CD14-positive monocyte (primary cell): ENCODE results near the gene UBQLN2. TPM values are rescaled to one million over a fixed set of nuclear protein-coding genes. Genes with fewer than 3 reads are reported as not detected.

ENCODE experiments used
- DNase-seq, 3 donors: peaks; one replicate each; pipeline ENCODE4 v3.0.0-alpha.2; 2011 to 2022
- H2AFZ ChIP-seq: 2 replicates; pipeline ENCODE4 v1.6.0; 2012; ENCODE audit warnings: mild to moderate bottlenecking, low read depth, low read length, inconsistent platforms; ENCODE audit not compliant: insufficient read depth, poor library complexity, severe bottlenecking
- H3K27ac ChIP-seq, 2 donors: 1 replicate in 1 of 2; 2 replicates in 1 of 2; pipeline ENCODE4 v1.5.1; 2012 to 2013; ENCODE audit warnings: low read length in 2 of 2, control low read depth in 1 of 2, inconsistent platforms in 1 of 2, low read depth in 1 of 2, mild to moderate bottlenecking in 1 of 2
- H3K27me3 ChIP-seq, 2 donors: one replicate each; pipeline versions ENCODE4 v1.6.0 to v1.6.1; 2011 to 2013; ENCODE audit warnings: low read length in 2 of 2; ENCODE audit not compliant: control insufficient read depth in 2 of 2, insufficient read depth in 2 of 2
- H3K36me3 ChIP-seq, 2 donors: replicated peaks in 1 of 2; 1 replicate in 1 of 2; 2 replicates in 1 of 2; pipeline versions ENCODE4 v1.5.1 to v1.6.1; 2012 to 2013; ENCODE audit warnings: low read length in 2 of 2, control low read depth in 1 of 2, inconsistent platforms in 1 of 2, mild to moderate bottlenecking in 1 of 2; ENCODE audit not compliant: insufficient read depth in 2 of 2, control insufficient read depth in 1 of 2
- H3K4me1 ChIP-seq, 2 donors: 1 replicate in 1 of 2; 2 replicates in 1 of 2; pipeline versions ENCODE4 v1.5.1 to v1.6.1; 2012 to 2013; ENCODE audit warnings: low read length in 2 of 2, control low read depth in 1 of 2, inconsistent platforms in 1 of 2, mild to moderate bottlenecking in 1 of 2, moderate library complexity in 1 of 2; ENCODE audit not compliant: insufficient read depth in 2 of 2, control insufficient read depth in 1 of 2
- H3K4me2 ChIP-seq: replicated peaks from 2 replicates; pipeline ENCODE3; 2012; ENCODE audit warnings: low read length, moderate library complexity, mild to moderate bottlenecking; ENCODE audit not compliant: poor library complexity, severe bottlenecking; ENCODE audit errors: extremely low read depth
- H3K4me3 ChIP-seq, 3 experiments: fragments of 200-600 bp in 1 of 3; sonication (generic) in 1 of 3; replicated peaks in 1 of 3; 1 replicate in 2 of 3; 2 replicates in 1 of 3; pipeline ENCODE4 v1.5.1; 2011 to 2013; ENCODE audit warnings: low read length in 3 of 3, mild to moderate bottlenecking in 3 of 3, control low read depth in 2 of 3, low read depth in 2 of 3, inconsistent platforms in 1 of 3, moderate library complexity in 1 of 3
- H3K79me2 ChIP-seq: 2 replicates; pipeline ENCODE4 v1.6.0; 2012; ENCODE audit warnings: mild to moderate bottlenecking, control low read depth, inconsistent platforms, low read length, moderate library complexity; ENCODE audit not compliant: insufficient read depth
- H3K9ac ChIP-seq: 2 replicates; pipeline ENCODE4 v1.6.0; 2017; ENCODE audit warnings: low read length, mild to moderate bottlenecking; ENCODE audit not compliant: insufficient read depth, poor library complexity, severe bottlenecking
- H3K9me3 ChIP-seq, 2 donors: replicated peaks in 1 of 2; 1 replicate in 1 of 2; 2 replicates in 1 of 2; pipeline versions ENCODE4 v1.5.1 to v1.6.1; 2012 to 2013; ENCODE audit warnings: low read length in 2 of 2, control low read depth in 1 of 2; ENCODE audit not compliant: control insufficient read depth in 1 of 2, insufficient read depth in 1 of 2
- H4K20me1 ChIP-seq: 2 replicates; pipeline ENCODE4 v1.6.0; 2012; ENCODE audit warnings: mild to moderate bottlenecking, low read length, control low read depth, moderate library complexity; ENCODE audit not compliant: insufficient read depth
- H3K27ac Mint-ChIP-seq, 7 donors: one replicate each; pipeline ENCODE4 v1.8.0; 2020; ENCODE audit warnings: mild to moderate bottlenecking in 7 of 7, mixed read lengths in 7 of 7, moderate library complexity in 6 of 7, inconsistent platforms in 2 of 7
- H3K27me3 Mint-ChIP-seq, 3 donors: one replicate each; pipeline ENCODE4 v1.8.0; 2021 to 2022; ENCODE audit warnings: low read depth in 3 of 3, mild to moderate bottlenecking in 3 of 3, mixed read lengths in 3 of 3, moderate library complexity in 3 of 3, inconsistent platforms in 1 of 3
- H3K36me3 Mint-ChIP-seq, 2 donors: one replicate each; pipeline ENCODE4 v1.8.0; 2020; ENCODE audit warnings: mixed read lengths in 2 of 2, inconsistent platforms in 1 of 2, mild to moderate bottlenecking in 1 of 2
- H3K4me1 Mint-ChIP-seq: one replicate; pipeline ENCODE4 v1.8.0; 2020; ENCODE audit warnings: mild to moderate bottlenecking, mixed read lengths
- H3K4me3 Mint-ChIP-seq, 2 donors: one replicate each; pipeline ENCODE4 v1.8.0; 2020; ENCODE audit warnings: mild to moderate bottlenecking in 2 of 2, mixed read lengths in 2 of 2, moderate library complexity in 1 of 2
- H3K9me3 Mint-ChIP-seq, 7 donors: one replicate each; pipeline ENCODE4 v1.8.0; 2020 to 2022; ENCODE audit warnings: mixed read lengths in 7 of 7, mild to moderate bottlenecking in 6 of 7, moderate library complexity in 6 of 7, inconsistent platforms in 2 of 7
- WGBS: methylation state at CpG from one replicate; pipeline ENCODE4 v1.1.5; 2013; ENCODE audit warnings: missing lambda C conversion rate; ENCODE audit not compliant: insufficient coverage; 5-methylcytosine and 5-hydroxymethylcytosine counted together
- intact Hi-C, 2 donors: fragments of 100-400 bp; cut with micrococcal nuclease; formaldehyde crosslinking; loops; one replicate each; pipeline versions ENCODE4 v1.15.0 to v1.15.1; 2023
- polyA plus RNA-seq, 3 donors: library from polyadenylated mRNA; depleted of rRNA in 1 of 3; unstranded in 2 of 3; stranded (reverse) in 1 of 3; fragments of 300-500 nt in 2 of 3; fragments of >200 nt in 1 of 3; fragmentation: Illumina TruSeq in 2 of 3; gene quantifications; 1 replicate in 2 of 3; 2 replicates in 1 of 3; pipeline ENCODE4 v1.2.3, GENCODE V29; 2012 to 2021
- TF ChIP-seq, protein P1 (sequence below): fragments of 200-600 bp; IDR thresholded peaks from one replicate; pipeline ENCODE4 v1.8.0; 2022; ENCODE audit warnings: antibody characterized with exemption, mild to moderate bottlenecking

The UBQLN2 gene
- polyA plus RNA-seq, 3 donors, result 12.6 to 38.4 (median 28.8) TPM

DNA sequence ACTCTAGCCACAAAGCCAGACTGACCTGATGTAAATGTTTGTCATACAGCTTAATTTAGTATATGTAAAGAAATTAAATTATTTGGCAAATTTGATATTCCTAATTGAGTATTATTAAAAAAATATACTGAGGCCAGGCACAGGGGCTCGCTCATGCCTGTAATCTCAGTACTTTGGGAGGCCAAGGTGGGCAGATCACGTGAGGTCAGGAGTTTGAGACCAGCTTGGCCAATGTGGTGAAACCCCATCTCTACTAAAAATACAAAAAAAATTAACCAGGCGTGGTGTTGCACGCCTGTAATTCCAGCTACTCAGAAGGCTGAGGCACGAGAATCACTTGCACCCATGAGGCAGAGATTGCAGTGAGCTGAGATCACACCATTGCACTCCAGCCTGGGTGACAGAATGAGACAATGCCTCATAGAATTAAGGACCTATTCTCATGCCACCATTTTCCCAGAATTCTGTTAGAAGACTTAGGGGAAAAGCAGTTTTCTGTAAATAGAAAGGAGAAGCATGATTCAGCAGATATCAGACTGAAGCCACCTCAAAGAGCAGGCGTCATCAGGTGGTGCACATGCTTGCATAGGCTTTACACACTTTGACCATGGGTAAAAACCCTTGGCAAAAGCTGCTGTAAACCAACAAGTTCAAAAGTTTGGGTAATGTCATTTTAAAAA, 6.1 kb downstream of the UBQLN2 start:
- TF ChIP-seq, protein P1, sequence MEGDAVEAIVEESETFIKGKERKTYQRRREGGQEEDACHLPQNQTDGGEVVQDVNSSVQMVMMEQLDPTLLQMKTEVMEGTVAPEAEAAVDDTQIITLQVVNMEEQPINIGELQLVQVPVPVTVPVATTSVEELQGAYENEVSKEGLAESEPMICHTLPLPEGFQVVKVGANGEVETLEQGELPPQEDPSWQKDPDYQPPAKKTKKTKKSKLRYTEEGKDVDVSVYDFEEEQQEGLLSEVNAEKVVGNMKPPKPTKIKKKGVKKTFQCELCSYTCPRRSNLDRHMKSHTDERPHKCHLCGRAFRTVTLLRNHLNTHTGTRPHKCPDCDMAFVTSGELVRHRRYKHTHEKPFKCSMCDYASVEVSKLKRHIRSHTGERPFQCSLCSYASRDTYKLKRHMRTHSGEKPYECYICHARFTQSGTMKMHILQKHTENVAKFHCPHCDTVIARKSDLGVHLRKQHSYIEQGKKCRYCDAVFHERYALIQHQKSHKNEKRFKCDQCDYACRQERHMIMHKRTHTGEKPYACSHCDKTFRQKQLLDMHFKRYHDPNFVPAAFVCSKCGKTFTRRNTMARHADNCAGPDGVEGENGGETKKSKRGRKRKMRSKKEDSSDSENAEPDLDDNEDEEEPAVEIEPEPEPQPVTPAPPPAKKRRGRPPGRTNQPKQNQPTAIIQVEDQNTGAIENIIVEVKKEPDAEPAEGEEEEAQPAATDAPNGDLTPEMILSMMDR, result no peak
- no peaks in the 10 kb centered on the region for H3K9me3 ChIP-seq
- no peak overlapping the region for H3K27ac ChIP-seq
- 50% methylated on average over 5 of the region's 6 CpGs for WGBS
- no peak overlapping the region for H3K9ac ChIP-seq
- no peak overlapping the region for H3K4me3 ChIP-seq
- H3K27me3 ChIP-seq, result no peaks in the 10 kb centered on the region
- intact Hi-C loops, result no loop called here
- peaks cover 61% of the 10 kb centered on the region for H3K79me2 ChIP-seq
- H3K4me2 ChIP-seq, result no peak overlapping the region
- H4K20me1 ChIP-seq, result peaks cover 22% of the 10 kb centered on the region
- Mint-ChIP-seq H3K9me3 (peaks cover 0 to 3% (median 0%) of the 10 kb centered on the region in 7 donors), H3K27me3 (peaks cover 0 to 2% (median 0%) of the 10 kb centered on the region in 3 donors), H3K27ac (peak overlapping the region in 3 of 7 donors; percentile 20 to 73 (median 57)), H3K4me1 (peaks cover 44% of the 10 kb centered on the region), H3K36me3 (peaks cover 0 to 4% of the 10 kb centered on the region in 2 donors), H3K4me3 (no peak overlapping the region)
- H2AFZ ChIP-seq, result no peak overlapping the region
- peaks cover 30 to 54% of the 10 kb centered on the region in 2 donors for H3K4me1 ChIP-seq
- DNase-seq, result peak; percentile 4 to 26 (median 19)
- peaks cover 0 to 3% of the 10 kb centered on the region in 2 donors for H3K36me3 ChIP-seq

DNA sequence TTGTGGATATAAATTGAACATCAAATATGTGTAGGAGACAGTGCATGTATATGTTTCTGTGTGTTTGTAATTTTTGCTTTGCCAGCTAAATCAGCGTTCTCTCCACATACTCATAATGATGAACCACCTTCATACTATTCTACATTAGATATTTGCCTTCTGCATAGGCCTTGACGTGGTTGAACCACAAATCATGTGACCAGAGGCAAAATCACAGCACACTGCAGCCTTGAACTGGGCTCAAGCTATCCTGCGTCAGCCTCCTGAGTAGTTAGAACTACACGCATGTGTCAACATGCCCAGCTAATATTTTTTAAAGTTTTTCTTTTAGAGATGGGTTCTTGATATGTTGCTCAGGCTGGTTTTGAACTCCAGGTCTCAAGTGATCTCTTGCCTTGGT, 9.5 kb downstream of the UBQLN2 start:
- H3K36me3 ChIP-seq, result peaks cover 0 to 3% of the 10 kb centered on the region in 2 donors
- intact Hi-C loops, result no loop called here
- peaks cover 0 to 9% of the 10 kb centered on the region in 2 donors for H3K36me3 Mint-ChIP-seq
- peaks cover 21% of the 10 kb centered on the region for H3K4me1 Mint-ChIP-seq
- H3K27me3 Mint-ChIP-seq, result no peaks in the 10 kb centered on the region
- peaks cover 16 to 22% of the 10 kb centered on the region in 2 donors for H3K4me1 ChIP-seq
- peaks cover 9% of the 10 kb centered on the region for H4K20me1 ChIP-seq
- no peak overlapping the region for H3K27ac ChIP-seq
- WGBS, result 20% methylated on average over 1 of the region's 4 CpGs
- no peak for DNase-seq
- no peak overlapping the region for H2AFZ ChIP-seq
- H3K27ac Mint-ChIP-seq, result no peak overlapping the region
- H3K4me3 ChIP-seq, result no peak overlapping the region
- peaks cover 34% of the 10 kb centered on the region for H3K79me2 ChIP-seq
- no peaks in the 10 kb centered on the region for H3K9me3 ChIP-seq
- no peak overlapping the region for H3K4me3 Mint-ChIP-seq
- H3K9me3 Mint-ChIP-seq, result peaks cover 0 to 3% (median 0%) of the 10 kb centered on the region in 7 donors
- H3K27me3 ChIP-seq, result no peaks in the 10 kb centered on the region
- TF ChIP-seq, protein P1, result no peak
- no peak overlapping the region for H3K9ac ChIP-seq
- H3K4me2 ChIP-seq, result no peak overlapping the region
